Activated CD8-positive, alpha-beta memory T cell treated with anti-CD3 and anti-CD28 coated beads, Interleukin-2, amount 50 U/mL, for 24 hours (primary cell): Measurements from ENCODE around the gene ANXA7.

Source experiments
- DNase-seq: peaks from one replicate; pipeline ENCODE4 v3.0.0-alpha.2; 2020; ENCODE audit errors: extremely low read depth

Gene ANXA7

GRCh38 chr10:73413528-73414229 is at the start of gene ANXA7:
ANXA7 (minus strand) TSS chr10:73414058; CDS start chr10:73400856, 13,202 bp downstream.
- DNase-seq, result peak; percentile 87

- DNase-seq, result no peak
Measured at GRCh38 chr10:73460897-73461296, 47.0 kb upstream of the ANXA7 start.

GRCh38 chr10:73459683-73460314 is 45.9 kb upstream of the ANXA7 start:
- no peak for DNase-seq

- DNase-seq, result no peak
Measured at GRCh38 chr10:73456187-73456890, 42.5 kb upstream of the ANXA7 start.

GRCh38 chr10:73449113-73449512 is 35.3 kb upstream of the ANXA7 start:
- DNase-seq, result no peak

- no peak for DNase-seq
Measured at GRCh38 chr10:73448384-73448783, 34.5 kb upstream of the ANXA7 start.

- no peak for DNase-seq
Measured at GRCh38 chr10:73446926-73447325, 33.1 kb upstream of the ANXA7 start.

GRCh38 chr10:73444457-73444856 is 30.6 kb upstream of the ANXA7 start:
- DNase-seq, result no peak

GRCh38 chr10:73439605-73440312 is 25.9 kb upstream of the ANXA7 start:
- no peak for DNase-seq

GRCh38 chr10:73439055-73439454 is 25.2 kb upstream of the ANXA7 start:
- no peak for DNase-seq

GRCh38 chr10:73433538-73433867 is 19.6 kb upstream of the ANXA7 start, which contains the start of gene MSS51:
MSS51 (minus strand) TSS chr10:73433561; CDS start chr10:73428284, 5,277 bp downstream.
- DNase-seq, result no peak

GRCh38 chr10:73432646-73433537 is 19.0 kb upstream of the ANXA7 start:
- DNase-seq, result no peak

- DNase-seq, result no peak
Measured at GRCh38 chr10:73426318-73426717, 12.5 kb upstream of the ANXA7 start.

GRCh38 chr10:73424478-73424877 is 10.6 kb upstream of the ANXA7 start:
- DNase-seq, result no peak

GRCh38 chr10:73423309-73423708 is 9.5 kb upstream of the ANXA7 start:
- no peak for DNase-seq

- DNase-seq, result no peak
Measured at GRCh38 chr10:73416571-73416970, 2.7 kb upstream of the ANXA7 start.

GRCh38 chr10:73414230-73414945 is 530 bp upstream of the ANXA7 start:
- no peak for DNase-seq

- DNase-seq, result no peak
Measured at GRCh38 chr10:73413108-73413527, 740 bp downstream of the ANXA7 start.

- DNase-seq, result no peak
Measured at GRCh38 chr10:73410897-73411296, 3.0 kb downstream of the ANXA7 start.

- no peak for DNase-seq
Measured at GRCh38 chr10:73408978-73409521, 4.8 kb downstream of the ANXA7 start.
